HG02885 (cell line): ENCODE results near the gene MCEMP1.
A peak's percentile ranks its signal among the peaks of the same experiment; 100 is the strongest.

Experiments used
- ATAC-seq: cut with Tn5 transposase; IDR thresholded peaks from one replicate; pipeline ENCODE4 v1.9.1; 2021; ENCODE audit warnings: mild to moderate bottlenecking; ENCODE audit not compliant: unreplicated experiment, poor library complexity

MCEMP1 gene

DNA sequence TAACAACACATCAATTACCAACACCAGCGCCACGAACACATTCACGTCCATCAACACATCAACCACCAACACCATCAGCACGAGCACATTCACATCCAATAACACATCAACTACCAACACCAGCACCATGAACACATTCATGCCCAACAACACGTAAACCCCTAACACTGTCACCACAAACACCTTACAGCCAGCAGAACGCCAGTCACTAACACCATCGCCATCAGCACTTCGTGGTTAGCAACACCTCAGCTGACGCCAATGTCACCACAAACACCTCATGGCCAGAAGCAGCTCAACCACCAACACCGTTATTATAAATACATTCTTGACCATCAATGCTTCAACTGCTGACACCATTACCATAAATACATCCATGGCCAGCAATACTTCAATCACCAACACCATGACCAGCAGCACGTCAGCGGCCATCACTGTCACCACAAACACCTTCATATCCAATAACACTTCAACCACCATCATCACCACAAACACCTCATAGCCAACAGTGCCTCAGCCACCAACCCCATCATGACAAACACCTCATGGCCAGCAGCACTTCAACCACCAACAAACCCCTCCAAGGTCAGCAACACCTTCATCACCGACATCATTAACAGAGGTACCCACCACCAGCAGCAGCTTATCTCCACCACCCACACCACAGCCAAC, 15.7 kb downstream of the MCEMP1 start:
- ATAC-seq = no peak

DNA sequence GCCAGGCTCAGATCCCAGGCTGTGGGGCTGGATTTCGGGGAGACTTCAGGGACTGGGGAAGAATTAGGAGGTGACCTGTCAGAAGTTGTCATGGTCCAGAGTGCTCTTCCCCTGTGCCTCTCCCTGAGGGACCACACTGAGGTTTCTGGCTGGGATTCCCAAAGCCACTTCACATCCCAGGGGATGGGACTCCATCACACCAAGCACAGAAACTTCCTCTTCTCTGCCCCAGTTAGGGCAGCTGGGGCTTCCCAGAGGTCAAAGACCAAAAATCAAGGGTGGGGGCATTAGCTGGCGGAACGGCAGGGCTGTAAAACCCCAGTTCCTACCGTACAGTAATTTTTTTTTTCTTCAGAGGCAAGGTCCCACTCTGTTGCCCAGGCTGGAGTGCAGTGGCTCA, 17.6 kb downstream of the MCEMP1 start:
- no peak for ATAC-seq

DNA sequence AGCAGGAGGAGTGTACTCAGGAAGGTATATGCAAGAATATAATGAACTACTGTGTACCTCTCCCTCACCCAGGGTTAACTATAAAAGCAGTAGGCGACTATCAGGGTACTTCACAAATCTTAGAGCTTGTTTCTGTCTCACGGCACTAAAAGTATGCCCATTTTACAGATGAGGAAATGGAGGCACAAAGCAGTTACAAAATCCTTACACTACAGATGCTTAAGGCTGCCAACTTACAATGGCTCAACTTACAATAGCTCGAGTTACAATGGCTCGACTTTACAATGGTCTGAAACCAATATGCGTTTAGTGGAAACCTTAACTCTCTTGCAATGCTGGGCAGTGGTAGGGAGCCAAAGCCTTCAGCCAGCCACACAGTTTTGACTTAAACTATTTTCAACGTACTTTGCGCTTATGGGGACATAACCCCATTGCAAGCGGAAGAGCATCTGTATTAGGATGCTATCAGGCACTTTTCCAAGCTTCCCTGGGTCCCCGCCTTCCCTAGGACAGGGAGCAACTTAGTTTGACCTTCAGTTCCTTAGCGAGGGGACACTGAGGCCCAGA, 20.9 kb downstream of the MCEMP1 start:
- no peak for ATAC-seq

DNA sequence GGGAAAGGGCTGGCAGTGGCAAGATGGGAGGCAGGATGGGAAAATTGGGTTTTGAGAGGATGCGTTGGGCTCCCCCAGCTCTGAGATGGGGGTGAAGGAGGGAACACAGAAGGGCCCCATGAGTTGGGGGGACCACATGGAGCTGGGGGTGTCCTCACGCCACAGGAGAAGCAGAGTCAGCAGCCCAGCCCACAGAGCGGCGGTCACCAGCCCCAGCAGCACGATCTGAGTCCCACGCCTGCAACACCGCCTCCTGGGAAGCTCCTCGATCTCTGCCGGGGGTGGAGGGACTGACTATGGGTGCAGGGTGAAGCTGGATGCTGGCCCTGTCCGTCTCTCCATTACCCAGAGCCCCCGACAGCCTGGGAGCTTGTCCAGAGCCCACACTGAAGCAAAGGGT, 21.7 kb downstream of the MCEMP1 start:
- no peak for ATAC-seq

DNA sequence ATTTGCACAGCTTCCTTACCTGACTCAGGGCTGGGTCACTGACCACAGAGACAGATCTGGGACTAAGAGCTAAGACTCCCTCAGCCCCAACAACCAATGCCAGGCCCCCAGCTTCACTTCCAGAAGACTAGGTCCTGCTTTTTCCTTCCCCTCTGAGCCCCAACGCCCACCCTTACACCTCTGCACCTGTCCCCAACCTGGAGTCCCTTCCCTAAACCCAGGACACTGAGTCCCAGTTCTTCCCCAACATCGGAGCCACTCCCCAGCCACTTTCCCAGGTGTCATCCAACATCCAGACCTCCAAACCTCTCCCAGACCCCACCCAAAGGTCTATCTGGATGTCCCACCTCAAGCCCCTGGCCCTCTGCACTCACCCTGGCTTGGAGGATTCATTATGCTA, 22.1 kb downstream of the MCEMP1 start:
- no peak for ATAC-seq

DNA sequence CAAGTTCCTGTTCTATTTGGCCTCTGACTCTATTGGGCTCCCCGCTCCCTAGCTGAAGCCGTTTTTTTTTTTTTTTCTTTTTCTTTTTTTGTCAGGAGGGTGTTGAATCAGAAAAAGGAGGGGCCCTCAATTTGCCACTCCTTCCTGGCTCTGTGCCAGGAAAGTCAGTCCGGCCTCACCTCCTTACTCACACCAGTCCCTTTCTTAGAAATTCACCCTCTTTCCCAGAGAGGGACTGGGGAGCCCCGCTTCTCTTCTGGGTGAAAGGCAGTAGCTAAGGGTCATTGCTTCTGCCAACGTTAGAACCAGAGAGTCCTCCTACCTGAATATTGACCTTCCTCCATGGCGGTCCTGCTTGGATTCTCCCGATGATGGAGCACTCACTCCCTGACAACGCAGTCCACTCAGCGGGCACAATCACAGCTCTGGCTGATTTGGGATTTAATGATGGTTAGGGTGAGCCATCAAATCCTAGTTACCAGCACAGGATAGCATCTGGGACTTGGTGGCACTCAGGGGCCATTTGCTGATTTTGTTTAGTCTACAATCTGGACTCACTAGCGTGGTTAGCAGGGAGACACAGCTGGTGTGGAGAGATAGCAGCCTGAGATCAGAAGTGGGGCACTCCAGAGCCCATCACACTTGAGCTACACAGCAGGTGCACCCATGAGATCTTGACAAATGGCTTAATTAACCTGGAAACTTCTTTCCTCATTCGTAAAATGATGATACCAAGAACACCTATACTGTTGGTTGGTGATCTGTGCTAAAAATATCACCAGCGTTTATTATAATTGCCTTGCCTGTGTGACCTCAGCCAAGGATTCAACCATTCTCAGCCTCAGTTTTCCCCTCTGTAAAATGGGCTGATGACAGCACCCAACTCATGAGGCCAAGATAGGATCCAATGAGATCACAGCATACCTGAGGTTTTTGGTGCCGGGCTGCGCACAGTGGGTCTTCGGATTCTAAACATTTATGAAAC, 22.8 kb downstream of the MCEMP1 start:
- no peak for ATAC-seq

DNA sequence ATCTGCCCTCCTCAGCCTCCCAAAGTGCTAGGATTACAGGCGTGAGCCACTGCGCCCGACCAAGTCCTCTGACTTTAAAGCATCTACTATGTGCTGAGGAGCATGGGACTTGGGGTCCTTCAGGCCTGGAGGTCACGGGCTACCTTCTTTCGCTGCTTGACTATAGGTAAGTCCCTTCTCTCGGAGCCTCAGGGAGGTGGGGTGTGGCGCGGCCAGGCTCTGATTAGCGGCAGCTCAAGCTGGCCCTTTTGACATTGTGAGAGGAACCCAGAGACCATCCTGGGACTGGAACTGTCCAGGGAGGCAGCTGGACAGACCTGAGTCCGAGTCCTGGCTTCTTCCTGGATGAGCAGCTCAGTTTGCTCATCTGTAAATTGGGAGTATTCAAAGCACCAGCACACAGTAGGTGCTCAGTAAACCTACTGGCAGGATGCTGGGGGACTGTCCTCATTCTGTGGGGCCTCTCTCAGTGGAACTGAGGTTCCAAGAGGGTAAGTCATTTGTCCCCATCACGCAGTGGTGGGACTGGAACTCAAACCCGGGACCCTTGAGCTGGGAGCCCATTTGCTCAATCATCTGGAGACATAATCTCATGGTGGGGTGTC, 24.3 kb downstream of the MCEMP1 start:
- ATAC-seq = no peak

DNA sequence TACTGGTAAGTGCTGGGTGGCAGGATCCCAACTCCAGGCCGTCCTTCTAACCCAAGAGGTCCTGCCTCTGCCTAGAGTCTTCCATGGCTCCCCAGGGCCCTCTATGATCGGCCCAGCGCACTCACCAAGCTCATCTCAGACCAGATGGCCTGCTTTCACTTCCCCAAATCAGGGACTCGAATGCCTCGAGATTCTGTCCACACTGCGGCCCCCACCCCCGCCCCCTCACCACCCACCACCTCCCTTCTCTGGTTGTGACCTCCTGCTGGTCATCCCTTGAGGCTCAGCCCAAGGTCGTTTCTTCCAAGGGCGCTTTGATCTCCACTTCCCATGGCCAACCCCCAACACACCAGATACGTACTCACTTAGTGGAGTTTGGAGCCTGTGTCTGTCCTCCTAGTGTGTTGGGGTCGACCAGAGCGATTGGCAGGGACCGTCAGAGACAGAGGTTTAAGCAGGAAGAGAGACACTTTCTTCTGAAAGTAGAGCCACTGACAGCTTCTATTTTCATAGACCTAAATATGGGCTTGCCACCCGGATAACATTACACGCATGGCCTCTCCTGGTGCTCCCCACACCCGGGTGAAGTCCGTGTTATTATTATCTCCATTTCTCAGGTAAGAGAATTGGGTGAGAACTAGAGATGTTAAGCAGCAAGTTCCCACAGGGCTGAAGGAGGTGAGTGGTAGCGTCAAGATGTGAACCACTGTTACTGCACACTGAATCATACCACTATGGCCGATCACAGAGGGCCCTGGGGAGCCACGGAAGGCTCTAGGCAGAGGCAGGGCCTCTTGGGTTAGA, 25.0 kb downstream of the MCEMP1 start, which contains the start of gene FCER2:
Gene FCER2, minus strand, starts transcription at position 478 of the 804 bp plus-strand sequence. CDS start 2,371 bp downstream, outside the sequence.
- ATAC-seq = peak; percentile 56

DNA sequence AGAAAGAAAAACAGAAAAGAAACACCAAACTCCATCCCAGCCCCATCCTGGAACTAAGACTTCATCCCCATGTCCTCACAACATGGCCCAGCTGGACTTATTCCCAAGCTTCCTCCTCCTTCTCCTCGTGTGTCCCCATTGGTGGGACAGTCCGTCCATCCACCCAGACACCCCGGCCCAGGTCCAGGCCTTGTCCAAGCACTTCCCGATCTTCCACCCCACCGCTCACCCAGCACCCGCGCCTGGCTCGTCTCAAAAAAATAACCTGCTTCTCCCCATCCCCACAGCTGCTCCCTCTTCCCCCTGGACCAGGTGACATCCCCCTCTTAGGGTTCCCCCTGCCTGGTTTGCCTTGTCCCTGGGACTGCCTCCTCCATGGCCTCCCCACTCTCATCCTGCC, 26.4 kb downstream of the MCEMP1 start:
- ATAC-seq = no peak

DNA sequence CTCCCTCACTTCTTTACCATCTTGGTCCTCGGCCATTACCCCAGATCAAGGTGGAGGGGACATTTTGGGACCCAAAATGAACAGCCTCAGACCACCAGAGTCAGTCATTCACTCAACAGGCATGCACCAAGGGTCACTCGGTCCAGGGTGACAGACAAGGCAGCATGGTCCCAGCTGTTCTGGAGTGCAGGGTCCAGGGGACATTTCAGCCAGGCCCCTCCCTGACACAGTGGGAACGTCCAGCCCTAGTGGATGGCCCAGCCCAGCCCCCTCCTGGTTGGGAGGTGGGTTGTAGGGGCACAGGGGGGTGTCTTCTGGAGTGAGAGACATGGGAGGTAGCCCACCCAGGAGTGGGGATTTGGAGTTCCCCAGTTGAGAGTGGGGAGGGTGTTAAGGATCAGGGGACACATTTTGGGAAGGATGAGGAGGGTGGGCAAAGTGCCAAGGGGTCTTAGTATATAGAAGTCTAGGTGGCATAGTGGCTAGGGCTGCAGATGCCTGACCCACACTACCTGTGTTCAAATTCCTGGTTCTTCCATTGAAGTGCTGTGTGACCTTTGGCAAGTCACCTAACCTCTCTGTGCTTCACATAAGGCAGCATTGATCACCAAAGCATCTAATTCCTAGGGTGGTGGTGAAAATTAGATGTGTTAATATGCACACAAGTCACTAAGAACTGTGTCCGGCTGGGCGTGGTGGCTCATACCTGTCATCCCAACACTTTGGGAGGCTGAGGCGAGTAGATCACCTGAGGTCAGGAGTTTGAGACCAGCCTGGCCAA, 27.6 kb downstream of the MCEMP1 start:
- no peak for ATAC-seq

DNA sequence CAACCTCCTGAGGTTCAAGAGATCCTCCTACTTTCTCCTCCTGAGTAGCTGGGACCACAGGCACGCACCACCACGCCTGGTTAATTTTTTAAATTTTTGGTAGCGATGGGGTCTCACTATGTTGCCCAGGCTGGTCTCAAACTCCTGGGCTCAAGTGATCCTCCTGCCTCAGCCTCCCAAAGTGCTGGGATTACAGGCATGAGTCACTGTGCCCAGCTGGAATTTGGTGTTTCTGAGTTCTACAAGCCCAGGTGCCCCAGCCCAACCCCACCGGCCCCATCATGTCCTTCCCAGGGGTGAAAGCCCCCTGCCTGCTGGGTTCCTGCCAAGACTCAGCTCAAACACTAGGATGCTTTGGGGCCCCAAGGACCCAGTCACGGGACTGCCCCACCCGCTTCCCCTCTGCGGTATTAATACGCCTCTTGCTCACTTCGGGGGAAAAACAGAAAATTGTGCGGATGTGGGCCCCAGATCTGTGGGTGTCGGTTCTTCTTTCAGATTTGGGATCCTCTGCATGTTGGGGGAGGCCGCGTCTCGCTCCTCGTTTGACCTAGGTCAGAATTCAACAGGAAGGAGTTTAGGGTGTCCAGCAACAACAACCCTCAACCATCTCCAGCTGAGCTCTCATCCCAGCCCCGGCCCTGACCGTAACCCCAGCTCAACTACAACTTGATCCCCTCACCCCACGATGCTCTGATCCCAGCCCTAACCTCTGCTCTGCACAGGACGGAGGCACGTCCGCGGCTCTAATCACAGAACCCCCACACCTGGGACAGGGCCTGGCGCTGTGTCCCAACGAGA, 28.7 kb downstream of the MCEMP1 start:
- peak; percentile 57 for ATAC-seq

DNA sequence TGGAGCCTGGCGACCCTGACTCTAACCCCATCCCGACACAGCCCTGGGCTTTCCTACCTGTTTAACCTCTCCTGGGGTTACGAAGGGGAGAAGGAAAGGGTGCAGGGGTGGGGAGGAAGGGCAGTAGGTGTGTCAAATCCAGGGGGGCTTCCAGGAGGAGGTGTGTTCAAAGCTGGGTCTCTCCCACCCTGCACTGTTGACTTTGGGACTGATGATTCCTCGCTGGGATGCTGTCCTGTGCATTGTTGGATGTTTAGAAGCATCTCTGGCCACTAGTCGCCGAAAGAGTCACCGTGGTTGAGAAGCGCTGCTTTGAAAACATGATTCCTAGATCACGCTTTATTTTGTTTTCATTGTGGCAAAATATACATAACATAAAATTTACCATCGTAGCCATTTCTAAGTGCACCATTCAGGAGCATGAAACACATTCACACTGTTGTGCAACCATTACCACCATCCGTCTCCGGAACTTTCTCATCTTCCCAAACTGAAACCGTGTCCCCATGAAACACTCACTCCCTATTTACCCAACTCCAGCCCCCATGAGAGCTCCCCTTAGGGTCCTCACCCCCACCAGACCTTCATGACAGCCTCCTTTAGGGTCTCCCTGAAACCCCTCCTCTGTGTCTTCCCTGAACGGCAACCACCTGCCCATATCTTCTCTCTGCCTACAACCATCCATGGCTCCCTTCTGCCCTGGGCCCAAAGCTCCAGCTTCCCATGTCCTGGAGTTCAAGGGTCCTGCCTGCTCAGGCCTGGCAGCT, 29.5 kb downstream of the MCEMP1 start:
- no peak for ATAC-seq

DNA sequence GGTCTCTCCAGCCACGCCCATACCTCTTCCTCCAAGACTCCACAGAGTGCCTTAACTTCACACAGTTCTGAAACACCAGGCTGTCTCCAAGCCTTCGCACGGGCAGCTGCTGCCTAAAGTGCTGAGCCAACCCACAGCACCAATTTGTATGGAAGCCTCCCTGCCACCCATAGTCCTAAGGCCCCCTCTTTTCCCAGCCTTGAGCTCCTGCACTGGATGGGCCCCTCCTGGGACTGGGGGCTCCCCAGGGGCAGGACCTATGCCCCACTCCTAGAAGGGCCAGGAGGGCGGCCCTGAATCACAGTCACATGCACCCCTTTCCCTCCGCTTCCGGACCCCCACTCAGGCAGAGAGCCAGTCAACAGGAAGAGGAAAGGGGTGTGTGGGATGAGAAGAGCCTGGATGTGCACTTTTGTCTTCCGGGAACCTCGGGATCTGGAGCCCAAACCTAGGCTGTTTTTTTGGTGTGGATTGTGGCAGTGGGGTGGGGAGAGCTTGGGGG, 30.1 kb downstream of the MCEMP1 start:
- no peak for ATAC-seq

DNA sequence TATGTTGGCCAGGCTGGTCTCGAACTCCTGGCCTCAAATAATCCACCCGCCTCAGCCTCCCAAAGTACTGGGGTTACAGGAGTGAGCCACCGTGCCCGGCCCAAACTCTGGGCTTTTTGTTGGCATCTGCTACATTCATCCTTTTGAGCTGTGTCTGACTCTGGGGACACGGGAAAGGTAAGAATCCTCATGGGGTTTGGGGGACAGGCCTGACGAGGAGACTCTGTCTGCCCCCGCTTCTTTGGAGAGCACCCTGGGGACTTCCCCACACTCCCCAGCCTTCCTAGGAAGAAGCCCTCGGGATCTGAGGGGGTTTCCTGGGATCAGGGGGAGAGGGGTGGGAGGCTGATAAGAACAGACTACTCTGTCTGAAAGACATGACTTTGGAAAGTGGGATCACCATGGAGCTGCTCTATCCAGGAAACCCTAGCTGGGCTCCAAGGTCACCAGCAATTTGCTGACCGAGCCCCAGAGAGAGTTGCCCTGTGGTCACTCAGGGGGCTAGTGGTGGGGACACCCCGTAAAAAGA, 33.1 kb downstream of the MCEMP1 start:
- ATAC-seq = no peak

DNA sequence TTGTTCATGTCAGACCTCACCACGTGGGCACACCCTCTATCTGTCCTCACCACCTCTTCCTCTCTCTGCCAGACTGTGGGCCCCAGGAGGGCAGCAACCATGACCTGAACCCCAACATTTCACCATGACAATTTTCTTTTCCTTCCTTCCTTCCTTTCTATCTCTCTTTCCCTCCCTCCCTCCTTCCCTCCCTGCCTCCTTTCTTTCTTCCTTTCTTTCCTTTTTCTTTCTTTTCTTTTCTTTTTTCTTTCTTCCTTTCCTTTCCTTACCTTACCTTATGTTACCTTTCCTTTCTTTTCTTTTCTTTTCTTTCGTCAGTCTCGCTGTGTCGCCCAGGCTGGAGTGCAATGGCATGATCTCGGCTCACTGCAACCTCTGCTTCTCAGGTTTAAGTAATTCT, 33.7 kb downstream of the MCEMP1 start:
- no peak for ATAC-seq

DNA sequence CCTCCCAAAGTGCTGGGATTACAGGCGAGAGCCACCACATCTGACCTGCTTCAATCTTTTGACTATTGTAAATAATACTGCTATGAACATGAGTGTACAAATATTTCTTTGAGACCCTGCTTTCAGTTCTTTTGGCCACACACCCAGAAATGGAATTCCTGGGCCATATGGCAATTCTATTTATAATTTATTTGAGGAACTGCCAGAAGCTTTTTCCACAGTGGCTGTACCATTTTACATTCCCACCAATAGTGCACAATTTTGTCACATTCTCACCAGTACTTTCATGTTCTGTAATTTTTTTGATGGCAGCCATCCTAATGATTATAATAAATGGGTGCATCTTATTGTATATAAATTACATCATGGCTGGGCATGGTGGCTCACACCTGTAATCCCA, 38.8 kb downstream of the MCEMP1 start:
- no peak for ATAC-seq

DNA sequence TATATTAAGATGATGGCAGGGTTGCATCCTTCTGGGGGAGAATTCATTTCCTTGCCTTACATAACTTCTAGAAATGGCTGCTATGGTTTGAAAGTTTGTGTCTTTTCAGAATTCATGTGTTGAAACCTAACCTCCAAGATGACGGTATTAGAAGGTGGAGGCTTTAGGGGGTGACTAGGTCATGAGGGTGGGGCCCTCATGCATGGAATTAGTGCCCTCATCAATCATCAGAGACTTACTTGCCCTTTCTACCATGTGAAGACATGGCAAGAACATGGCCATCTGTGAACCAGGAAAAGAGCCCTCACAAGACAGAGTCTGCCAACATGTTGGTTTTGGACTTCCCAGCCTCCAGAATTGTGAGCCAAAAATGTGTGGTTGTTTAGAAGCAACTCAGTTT, 39.9 kb downstream of the MCEMP1 start:
- ATAC-seq = no peak
